ENCODE measurements around the gene XRCC1.
A peak's percentile ranks its signal among the peaks of the same experiment; 100 is the strongest.

The XRCC1 gene

GRCh38 chr19:43597876-43598275 lies 22.5 kb upstream of the XRCC1 start:
- DNase-seq (ENCODE audit: extremely low read depth, low read depth), result no peak
- TF ChIP-seq CTCF (IDR thresholded peaks at IDR 0.05; ENCODE audit: low read depth, low read length), result no peak

DNA sequence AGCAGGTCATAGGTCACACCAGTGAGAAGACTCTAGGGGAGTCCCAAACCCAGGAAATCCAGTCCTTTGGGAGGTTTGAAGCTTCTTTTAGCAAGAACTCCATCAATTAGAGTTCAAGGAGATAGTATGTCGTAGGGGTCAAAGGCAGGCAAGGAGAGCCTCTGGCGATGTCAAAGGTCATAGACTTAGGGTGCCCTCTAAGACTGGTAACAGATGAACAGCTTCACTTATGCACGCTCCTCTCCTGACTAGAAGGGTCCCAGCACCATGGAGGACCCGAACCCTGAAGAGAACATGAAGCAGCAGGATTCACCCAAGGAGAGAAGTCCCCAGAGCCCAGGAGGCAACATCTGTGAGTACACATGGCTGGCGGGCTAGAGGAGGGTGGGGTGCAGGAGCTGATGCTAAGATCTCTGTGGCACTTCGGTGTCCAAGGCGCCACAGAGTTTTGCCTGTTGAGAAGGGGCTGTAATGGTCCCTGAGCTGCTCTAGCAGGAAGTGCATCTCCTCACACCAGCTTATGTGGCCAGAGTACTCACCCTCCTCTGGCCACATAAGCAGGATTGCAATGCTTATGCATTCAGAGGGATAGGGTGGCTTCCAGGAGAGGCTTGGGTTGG lies 21.6 kb upstream of the XRCC1 start:
- no peak for TF ChIP-seq CTCF (IDR thresholded peaks at IDR 0.05; ENCODE audit: low read depth, low read length)
- no peak for DNase-seq (ENCODE audit: extremely low read depth, low read depth)

GRCh38 chr19:43595999-43596841 lies 20.9 kb upstream of the XRCC1 start, which contains the start of the genes IRGQ and ZNF576:
Gene IRGQ (minus strand): TSS chr19:43596134. CDS start chr19:43595338, 796 bp downstream.
Gene ZNF576 (plus strand): TSS chr19:43596595. CDS start chr19:43597109, 514 bp downstream.
- TF ChIP-seq CTCF (IDR thresholded peaks at IDR 0.05; ENCODE audit: low read depth, low read length), result peak; percentile 3
- peak; percentile 99 for DNase-seq (ENCODE audit: extremely low read depth, low read depth)

GRCh38 chr19:43595605-43595998 lies 20.3 kb upstream of the XRCC1 start:
- DNase-seq (ENCODE audit: extremely low read depth, low read depth), result no peak
- no peak for TF ChIP-seq CTCF (IDR thresholded peaks at IDR 0.05; ENCODE audit: low read depth, low read length)

DNA sequence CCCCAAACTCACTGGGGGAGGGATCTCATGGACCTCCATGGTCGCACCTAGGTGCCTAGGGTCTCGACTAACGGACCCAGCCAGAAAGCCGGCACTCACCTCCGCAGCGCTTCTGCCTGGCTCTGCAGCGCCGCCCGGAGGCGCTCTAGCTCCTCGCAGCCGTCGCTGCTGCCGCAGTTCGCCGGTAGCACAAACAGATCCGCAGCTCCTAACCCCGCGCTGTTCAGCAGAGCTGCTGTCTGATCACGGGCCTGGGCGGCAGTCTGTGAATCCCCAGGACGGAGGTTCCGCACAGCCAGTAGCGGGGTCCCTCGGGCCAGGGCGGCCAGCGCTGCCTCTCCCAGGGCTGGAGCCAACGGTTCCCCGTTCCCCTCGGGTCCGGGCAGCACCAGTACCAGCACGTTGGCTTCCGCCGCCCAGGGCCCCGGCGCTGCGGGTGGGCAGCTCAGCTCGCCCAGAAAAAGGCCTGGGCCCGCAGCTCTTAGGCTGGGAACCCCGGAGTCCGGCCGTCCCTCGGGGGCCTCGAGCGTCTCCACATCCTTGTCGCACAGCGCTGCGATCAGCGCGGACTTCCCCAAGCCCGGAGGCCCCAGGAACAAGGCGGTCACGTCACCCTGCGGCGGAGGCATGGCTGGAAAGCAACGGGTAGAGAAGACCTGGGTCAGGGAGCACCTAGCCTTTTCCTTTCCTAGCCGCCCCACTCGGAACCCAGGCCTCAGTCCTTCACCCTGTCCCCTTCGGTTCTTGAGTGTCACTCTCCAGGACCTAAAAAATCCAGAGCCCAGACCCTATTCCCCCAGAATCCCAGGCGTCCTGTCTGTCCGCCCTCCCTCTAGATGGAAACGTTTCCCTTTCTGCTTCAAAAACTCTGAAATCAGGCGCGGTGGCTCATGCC lies 19.6 kb upstream of the XRCC1 start:
- TF ChIP-seq CTCF (IDR thresholded peaks at IDR 0.05; ENCODE audit: low read depth, low read length), result peak; percentile 85
- DNase-seq (ENCODE audit: extremely low read depth, low read depth), result peak; percentile 18

DNA sequence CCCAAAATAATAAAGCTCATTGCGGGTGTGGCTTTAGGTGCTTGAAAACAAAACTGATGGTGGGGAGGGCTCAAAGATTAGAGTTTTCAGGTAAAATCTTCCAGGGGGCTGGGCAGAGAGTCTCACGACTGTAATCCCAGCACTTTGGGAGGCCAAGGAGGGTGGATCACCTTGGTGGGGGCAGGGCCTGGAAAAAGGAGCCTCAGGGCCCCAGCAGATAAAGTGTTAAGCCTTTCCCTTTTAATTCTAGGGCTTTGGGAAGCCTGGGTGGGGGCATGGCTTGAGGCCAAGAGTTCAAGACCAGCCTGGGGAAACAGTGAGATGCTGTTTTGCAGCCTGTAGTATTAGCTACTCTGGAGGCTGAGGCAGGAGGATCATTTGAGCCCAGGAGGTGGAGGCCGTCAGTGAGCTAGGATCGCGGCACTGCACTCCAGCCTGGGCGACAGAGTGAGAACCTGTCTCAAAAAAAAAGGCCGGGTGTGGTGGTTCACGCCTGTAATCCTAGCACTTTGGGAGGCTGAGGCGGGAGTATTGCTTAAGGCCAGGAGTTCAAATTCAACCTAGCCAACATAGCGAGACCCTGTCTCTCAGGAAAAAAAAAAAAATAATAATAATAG lies 18.9 kb upstream of the XRCC1 start:
- DNase-seq (ENCODE audit: extremely low read depth, low read depth), result no peak
- no peak for TF ChIP-seq CTCF (IDR thresholded peaks at IDR 0.05; ENCODE audit: low read depth, low read length)

Data from AG09319 (cell line).